IMR-90 (cell line): ENCODE results near the gene DCAF8L2. TPM values are rescaled to one million over a fixed set of nuclear protein-coding genes. Genes with fewer than 3 reads are reported as not detected.

Source experiments
- ATAC-seq: fragments of 200-7000 bp; cut with Tn5 transposase; 2 replicates; pipeline ENCODE4 v1.9.1; 2020; ENCODE audit warnings: low read depth, mild to moderate bottlenecking, moderate library complexity
- BruUV-seq: library from RNA; stranded (reverse); fragments of 400-500 nt; replicated peaks from 2 replicates; lab custom pipeline; 2021; lab: Mats Ljungman, UMichigan
- CTCF ChIA-PET: fragments of 300-600 bp; formaldehyde crosslinking; extraction: SDS; loops from one replicate; lab custom pipeline; 2021; ENCODE audit warnings: antibody characterized with exemption; lab: Yijun Ruan, JAX
- POLR2A ChIA-PET: fragments of 300-600 bp; sonication (Branson Sonifier 250); formaldehyde crosslinking; loops from one replicate; lab custom pipeline; 2022; ENCODE audit warnings: antibody characterized with exemption; ENCODE audit not compliant: unreplicated experiment; lab: Charles Lee
- DNase-seq: peaks from one replicate; pipeline ENCODE4 v3.0.0; 2013
- H2AFZ ChIP-seq: replicated peaks from 2 replicates; pipeline ENCODE3; 2013; ENCODE audit warnings: low read length, mild to moderate bottlenecking; ENCODE audit not compliant: poor library complexity
- H2AK5ac ChIP-seq: 2 replicates; pipeline ENCODE4 v1.6.1; 2013; ENCODE audit warnings: low read depth, low read length, inconsistent platforms
- H2AK9ac ChIP-seq: replicated peaks from 2 replicates; pipeline ENCODE3; 2013; ENCODE audit warnings: mild to moderate bottlenecking, low read depth, low read length, moderate library complexity; ENCODE audit not compliant: poor library complexity
- H2BK120ac ChIP-seq: 2 replicates; pipeline ENCODE4 v1.6.1; 2013; ENCODE audit warnings: low read depth, low read length, inconsistent platforms
- H2BK15ac ChIP-seq: 3 replicates; pipeline ENCODE4 v1.6.1; 2013; ENCODE audit warnings: low read depth, low read length, inconsistent platforms
- H2BK20ac ChIP-seq: 2 replicates; pipeline ENCODE4 v1.6.1; 2013; ENCODE audit warnings: low read depth, mild to moderate bottlenecking, inconsistent platforms, low read length, moderate library complexity
- H2BK5ac ChIP-seq: 2 replicates; pipeline ENCODE4 v1.6.1; 2013; ENCODE audit warnings: mild to moderate bottlenecking, low read depth, low read length, inconsistent platforms; ENCODE audit not compliant: poor library complexity, severe bottlenecking
- H3K14ac ChIP-seq: replicated peaks from 2 replicates; pipeline ENCODE4 v1.6.1; 2013; ENCODE audit warnings: low read depth, low read length, inconsistent platforms
- H3K18ac ChIP-seq: 2 replicates; pipeline ENCODE4 v1.6.1; 2013; ENCODE audit warnings: low read depth, low read length, control low read depth
- H3K23ac ChIP-seq: 2 replicates; pipeline ENCODE4 v1.6.1; 2013; ENCODE audit warnings: low read depth, low read length, inconsistent platforms
- H3K27ac ChIP-seq: 2 replicates; pipeline ENCODE4 v1.5.1; 2013; ENCODE audit warnings: mild to moderate bottlenecking, control low read depth, low read length; ENCODE audit not compliant: insufficient read depth
- H3K27me3 ChIP-seq: 2 replicates; pipeline ENCODE4 v1.6.1; 2013; ENCODE audit warnings: low read length; ENCODE audit not compliant: control insufficient read depth, insufficient read depth
- H3K36me3 ChIP-seq: 2 replicates; pipeline ENCODE4 v1.6.1; 2013; ENCODE audit warnings: low read length, mixed read lengths; ENCODE audit not compliant: control insufficient read depth, insufficient read depth
- H3K4ac ChIP-seq: 2 replicates; pipeline ENCODE4 v1.6.1; 2013; ENCODE audit warnings: low read depth, low read length, inconsistent platforms
- H3K4me1 ChIP-seq: 2 replicates; pipeline ENCODE4 v1.6.1; 2013; ENCODE audit warnings: low read length, mixed read lengths; ENCODE audit not compliant: control insufficient read depth, insufficient read depth
- H3K4me2 ChIP-seq: 2 replicates; pipeline ENCODE4 v1.6.1; 2013; ENCODE audit warnings: low read depth, mild to moderate bottlenecking, control low read depth, low read length, moderate library complexity
- H3K4me3 ChIP-seq: 2 replicates; pipeline ENCODE4 v1.5.1; 2013; ENCODE audit warnings: low read depth, mild to moderate bottlenecking, control low read depth, low read length, moderate library complexity; ENCODE audit not compliant: insufficient read depth
- H3K56ac ChIP-seq: 2 replicates; pipeline ENCODE4 v1.6.1; 2013; ENCODE audit warnings: low read length, inconsistent platforms; ENCODE audit not compliant: insufficient read depth; ENCODE audit errors: extremely low read depth
- H3K79me1 ChIP-seq, 2 experiments: 2 replicates each; pipeline ENCODE4 v1.6.1; 2013; ENCODE audit warnings: low read length in 2 of 2, inconsistent platforms in 1 of 2, low read depth in 1 of 2
- H3K9ac ChIP-seq: 2 replicates; pipeline ENCODE4 v1.6.1; 2013; ENCODE audit warnings: low read depth, low read length, control low read depth
- H3K9me1 ChIP-seq: 2 replicates; pipeline ENCODE4 v1.6.1; 2013; ENCODE audit warnings: low read length, inconsistent platforms; ENCODE audit not compliant: insufficient read depth
- H3K9me3 ChIP-seq: 2 replicates; pipeline ENCODE4 v1.6.1; 2013; ENCODE audit warnings: low read length; ENCODE audit not compliant: control insufficient read depth, insufficient read depth
- H4K20me1 ChIP-seq: 2 replicates; pipeline ENCODE4 v1.6.1; 2013; ENCODE audit warnings: low read length, inconsistent platforms; ENCODE audit not compliant: insufficient read depth
- H4K5ac ChIP-seq: 2 replicates; pipeline ENCODE4 v1.6.1; 2013; ENCODE audit warnings: mild to moderate bottlenecking, low read depth, low read length, control low read depth
- H4K8ac ChIP-seq, 2 experiments: 2 replicates each; pipeline ENCODE4 v1.6.1; 2013; ENCODE audit warnings: low read depth in 2 of 2, low read length in 2 of 2, control low read depth in 1 of 2, inconsistent platforms in 1 of 2
- H4K91ac ChIP-seq: 2 replicates; pipeline ENCODE4 v1.6.1; 2013; ENCODE audit warnings: low read depth, low read length, inconsistent platforms; ENCODE audit not compliant: insufficient read depth
- CEBPB ChIP-seq: IDR thresholded peaks from 2 replicates; pipeline ENCODE4 v1.6.1; 2012; ENCODE audit warnings: low read depth, low read length, improper control_type of control experiment
- CTCF ChIP-seq: conservative IDR thresholded peaks from 2 replicates; pipeline ENCODE4 v1.5.1; 2012; ENCODE audit warnings: mild to moderate bottlenecking, low read depth, low read length, improper control_type of control experiment
- FOS ChIP-seq: fragments of 150-350 bp; IDR thresholded peaks from 2 replicates; pipeline ENCODE4 v1.6.1; 2016; ENCODE audit warnings: low read depth, low read length
- POLR2A ChIP-seq: IDR thresholded peaks from 2 replicates; pipeline ENCODE4 v1.6.1; 2012; ENCODE audit warnings: mild to moderate bottlenecking, low read depth, low read length
- WGBS, 2 experiments: methylation state at CpG; one replicate each; pipeline versions ENCODE4 v1.1.5 to v1.1.7; 2013; ENCODE audit warnings: missing lambda C conversion rate in 2 of 2; ENCODE audit not compliant: insufficient read length in 1 of 2; ENCODE audit errors: extremely low coverage in 2 of 2; 5-methylcytosine and 5-hydroxymethylcytosine counted together
- dilution Hi-C: fragments of 300-500 bp; cut with HindIII; formaldehyde crosslinking; loops from one replicate; pipeline ENCODE4 v1.14.3; 2018; ENCODE audit warnings: low sequenced_read_pairs; ENCODE audit not compliant: unreplicated experiment
- in situ Hi-C: fragments of 300-500 bp; cut with MboI; formaldehyde crosslinking; loops from 3 replicates; pipeline ENCODE4 v1.14.3; 2019; ENCODE audit warnings: low sequenced_read_pairs, inconsistent platforms, mixed read lengths
- intact Hi-C: fragments of 100-400 bp; cut with micrococcal nuclease; formaldehyde crosslinking; loops from 2 replicates; pipeline ENCODE4 v1.10.0; 2022
- polyA plus RNA-seq, 3 experiments: library from polyadenylated mRNA; depleted of rRNA; stranded (reverse); fragments of >200 nt; gene quantifications; 2 replicates each; pipeline ENCODE4 v1.2.3, GENCODE V29; 2012; ENCODE audit warnings: low replicate concordance in 1 of 3
- total RNA-seq: library from RNA; depleted of rRNA; stranded (reverse); fragments of >200 nt; gene quantifications from 2 replicates; pipeline ENCODE4 v1.2.3, GENCODE V29; 2012

DCAF8L2 gene
- total and polyA plus RNA-seq, 2 of the 4 experiments (the other 2 are of a cell fraction) = not detected

- no peak overlapping the region for H2AK9ac ChIP-seq
- peak; percentile 21; the same call in 1 of the 2 replicates for ATAC-seq
- no peak overlapping the region for H2AFZ ChIP-seq
- no peak overlapping the region for H2BK120ac ChIP-seq
- no peaks in the 10 kb centered on the region for H3K9me3 ChIP-seq
- H3K4me3 ChIP-seq = no peak overlapping the region
- H3K23ac ChIP-seq = no peak overlapping the region
- CTCF ChIA-PET = no interaction called here
- H3K36me3 ChIP-seq = no peaks in the 10 kb centered on the region
- no peak overlapping the region for H2AK5ac ChIP-seq
- no peak overlapping the region for H3K27ac ChIP-seq
- no peak overlapping the region for H2BK20ac ChIP-seq
- no peak overlapping the region for H3K14ac ChIP-seq
- no peak overlapping the region for H3K9ac ChIP-seq
- H3K27me3 ChIP-seq = no peaks in the 10 kb centered on the region
- H3K9me1 ChIP-seq = no peaks in the 10 kb centered on the region
- no CpG with 5 or more reads among the region's 1 CpG for WGBS, 2 experiments
- no peak overlapping the region for H3K18ac ChIP-seq
- H4K91ac ChIP-seq = no peak overlapping the region
- no peak overlapping the region for H2BK15ac ChIP-seq
- POLR2A ChIA-PET = no interaction called here
- in situ Hi-C loops = no loop called here
- no TSS peak for BruUV-seq
- no peak overlapping the region for H3K4ac ChIP-seq
- intact Hi-C loops = no loop called here
- dilution Hi-C loops = no loop called here
- H2BK5ac ChIP-seq = no peak overlapping the region
- peak; percentile 64 for DNase-seq
- no peak overlapping the region for H3K4me2 ChIP-seq
- H3K79me1 ChIP-seq = no peaks in the 10 kb centered on the region
- H4K8ac ChIP-seq = no peak overlapping the region
- TF ChIP-seq POLR2A = no peak
- TF ChIP-seq CTCF = no peak
- TF ChIP-seq FOS = no peak
- no peak for TF ChIP-seq CEBPB
- no peak overlapping the region for H4K5ac ChIP-seq
- no peaks in the 10 kb centered on the region for H3K4me1 ChIP-seq
- no peaks in the 10 kb centered on the region for H4K20me1 ChIP-seq
- no peak overlapping the region for H3K56ac ChIP-seq
Observed at GRCh38 chrX:27583976-27584375, 6.2 kb upstream of the DCAF8L2 start.
